T-helper 1 cell treated with Interleukin-12 subunit alpha and Interleukin-12 subunit beta and Interleukin-4 antibody, amounts not matched to agents 30 μg/mL and 1 μg/mL, for 36 hours (primary cell): ENCODE measurements around the gene WDR59.
"Not testable (repeated sequence)": the region's sequence is repeated elsewhere in the genome, so short reads cannot be mapped to it uniquely, and the experiment has no call there.

ENCODE experiments used
- H3K27ac Mint-ChIP-seq: one replicate; pipeline ENCODE4 v1.8.0; 2021; ENCODE audit warnings: mild to moderate bottlenecking, mixed read lengths
- H3K27me3 Mint-ChIP-seq: one replicate; pipeline ENCODE4 v1.8.0; 2021; ENCODE audit warnings: low read depth, mixed read lengths
- H3K36me3 Mint-ChIP-seq: one replicate; pipeline ENCODE4 v1.8.0; 2021; ENCODE audit warnings: low read depth, mixed read lengths
- H3K4me1 Mint-ChIP-seq: one replicate; pipeline ENCODE4 v1.8.0; 2021; ENCODE audit warnings: low read depth, mixed read lengths
- H3K4me3 Mint-ChIP-seq: one replicate; pipeline ENCODE4 v1.8.0; 2021; ENCODE audit warnings: mild to moderate bottlenecking, moderate library complexity, mixed read lengths
- H3K9me3 Mint-ChIP-seq: one replicate; pipeline ENCODE4 v1.8.0; 2021; ENCODE audit warnings: mixed read lengths

The WDR59 gene

DNA sequence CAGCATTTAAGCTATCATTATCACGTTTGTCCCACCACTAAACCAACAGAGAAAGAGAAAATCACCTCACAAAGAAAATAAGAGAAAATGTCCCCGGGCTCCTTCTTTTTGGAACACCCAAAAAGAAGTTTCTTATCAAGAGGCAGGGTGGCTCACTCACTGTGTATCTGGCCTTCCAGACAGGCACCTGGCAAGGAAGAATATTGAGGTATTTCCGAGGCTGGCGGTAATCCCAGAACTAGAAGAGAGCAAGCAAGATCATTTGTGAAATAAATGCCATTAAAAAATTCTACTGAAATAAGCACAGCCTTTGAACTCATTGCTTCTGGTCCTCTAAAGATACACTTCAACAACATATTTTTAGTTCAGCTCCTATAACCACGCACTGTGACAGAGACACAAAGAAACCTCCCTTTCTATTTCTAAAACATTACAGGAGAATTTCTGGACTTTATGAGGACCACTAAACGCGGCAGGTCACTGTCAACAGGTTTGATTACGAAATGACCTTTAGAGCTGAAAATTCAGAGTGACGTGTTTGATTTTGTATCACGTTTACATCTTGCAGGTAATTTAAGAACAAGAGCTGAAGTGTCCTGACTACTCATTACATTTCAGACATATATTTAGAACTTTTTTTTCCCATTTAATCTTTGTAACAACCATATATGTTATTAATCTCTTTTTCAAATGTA lies 61.0 kb downstream of the WDR59 start:
- Mint-ChIP-seq H3K4me1 (no peaks in the 10 kb centered on the region), H3K27me3 (no peaks in the 10 kb centered on the region), H3K36me3 (peaks cover 33% of the 10 kb centered on the region), H3K4me3 (no peak overlapping the region), H3K27ac (no peak overlapping the region), H3K9me3 (no peaks in the 10 kb centered on the region)

DNA sequence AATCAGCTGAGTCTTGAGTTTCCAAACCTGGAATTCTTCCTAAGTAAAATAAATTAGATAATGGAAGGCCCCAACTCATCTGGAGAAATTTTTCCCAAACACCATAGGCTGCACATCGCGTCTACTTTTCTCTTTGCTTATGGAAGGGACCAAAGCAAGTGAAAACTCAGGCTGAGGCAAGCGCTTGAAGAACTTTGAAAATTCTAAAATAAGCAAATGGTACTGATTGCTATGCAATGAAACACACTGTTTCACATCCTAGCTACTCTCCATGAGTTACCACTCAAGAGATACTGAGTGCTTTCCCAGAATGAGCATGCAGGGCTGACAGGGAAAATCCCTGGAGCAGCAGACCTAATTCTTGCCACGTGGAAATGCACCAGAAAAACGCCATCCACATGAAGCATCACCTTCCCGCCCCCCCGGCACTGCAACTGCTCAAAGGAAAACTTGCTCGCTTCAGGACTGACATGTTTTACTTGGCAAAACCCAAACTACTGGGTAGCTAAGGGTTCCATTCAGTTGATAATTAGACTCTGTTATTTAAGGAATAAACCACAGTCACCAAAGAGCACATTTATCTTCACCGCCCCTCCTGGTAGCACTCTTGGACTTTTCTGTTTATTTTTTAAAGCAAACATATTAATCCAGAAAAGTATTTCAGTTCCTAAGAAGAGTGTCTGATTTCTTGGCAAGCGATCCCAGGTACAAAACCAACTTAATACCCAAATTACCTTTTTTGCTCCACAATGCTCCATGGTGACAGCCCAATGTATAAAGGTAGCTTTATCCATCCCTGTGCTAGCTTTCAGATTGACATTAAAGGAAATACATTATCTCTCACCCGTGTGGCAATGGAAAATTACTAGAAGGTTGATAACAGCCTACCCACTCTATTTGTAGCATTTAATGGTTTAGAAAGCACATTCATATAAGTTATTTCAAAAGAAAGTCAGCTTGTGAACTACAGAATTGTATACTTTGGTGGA lies 62.5 kb downstream of the WDR59 start:
- H3K4me3 Mint-ChIP-seq, result no peak overlapping the region
- peaks cover 42% of the 10 kb centered on the region for H3K36me3 Mint-ChIP-seq
- H3K9me3 Mint-ChIP-seq, result no peaks in the 10 kb centered on the region
- H3K27ac Mint-ChIP-seq, result no peak overlapping the region
- H3K27me3 Mint-ChIP-seq, result no peaks in the 10 kb centered on the region
- no peaks in the 10 kb centered on the region for H3K4me1 Mint-ChIP-seq

DNA sequence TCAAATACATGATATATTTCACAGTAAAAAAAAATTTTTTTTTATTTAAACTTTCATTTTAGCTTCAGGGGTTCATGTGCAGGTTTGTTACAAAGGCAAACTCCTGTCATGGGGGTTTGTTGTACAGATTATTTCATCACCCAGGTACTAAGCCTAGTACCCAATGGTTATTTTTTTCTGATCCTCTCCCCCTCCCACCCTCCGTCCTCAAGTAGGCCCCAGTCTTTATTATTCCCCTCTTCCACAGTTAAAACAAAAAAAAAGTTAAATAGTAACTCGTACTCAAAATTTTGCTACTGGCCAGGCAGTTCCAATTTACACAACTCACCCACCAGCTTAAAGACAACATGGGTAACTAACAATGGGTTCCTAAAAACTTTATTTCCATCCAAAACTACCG lies 63.9 kb downstream of the WDR59 start:
- H3K27me3 Mint-ChIP-seq, result no peaks in the 10 kb centered on the region
- no peaks in the 10 kb centered on the region for H3K9me3 Mint-ChIP-seq
- H3K27ac Mint-ChIP-seq, result no peak overlapping the region
- H3K4me1 Mint-ChIP-seq, result no peaks in the 10 kb centered on the region
- H3K4me3 Mint-ChIP-seq, result no peak overlapping the region
- peaks cover 53% of the 10 kb centered on the region for H3K36me3 Mint-ChIP-seq

DNA sequence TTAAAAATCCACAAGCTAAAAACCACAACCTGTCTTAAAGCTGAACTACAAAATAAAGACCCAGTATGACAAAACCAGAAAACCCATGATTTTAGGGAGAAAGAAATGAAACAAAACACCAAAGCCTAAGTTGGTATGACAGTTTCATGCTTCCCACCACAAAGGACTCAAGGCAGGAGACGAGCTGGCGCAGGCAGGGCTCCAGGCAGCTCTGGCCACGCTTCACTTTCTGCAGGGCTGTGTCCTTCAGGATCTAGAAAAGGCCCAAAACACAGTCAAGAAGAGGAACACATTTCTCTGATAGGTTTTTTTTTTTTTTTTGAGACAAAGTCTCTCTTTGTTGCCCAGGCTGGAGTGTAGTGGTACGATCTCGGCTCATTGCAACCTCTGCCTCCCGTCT lies 75.3 kb downstream of the WDR59 start:
- Mint-ChIP-seq H3K36me3 (peaks cover 71% of the 10 kb centered on the region), H3K27ac (no peak overlapping the region), H3K27me3 (no peaks in the 10 kb centered on the region), H3K4me1 (no peaks in the 10 kb centered on the region), H3K4me3 (no peak overlapping the region), H3K9me3 (peaks cover 23% of the 10 kb centered on the region)

DNA sequence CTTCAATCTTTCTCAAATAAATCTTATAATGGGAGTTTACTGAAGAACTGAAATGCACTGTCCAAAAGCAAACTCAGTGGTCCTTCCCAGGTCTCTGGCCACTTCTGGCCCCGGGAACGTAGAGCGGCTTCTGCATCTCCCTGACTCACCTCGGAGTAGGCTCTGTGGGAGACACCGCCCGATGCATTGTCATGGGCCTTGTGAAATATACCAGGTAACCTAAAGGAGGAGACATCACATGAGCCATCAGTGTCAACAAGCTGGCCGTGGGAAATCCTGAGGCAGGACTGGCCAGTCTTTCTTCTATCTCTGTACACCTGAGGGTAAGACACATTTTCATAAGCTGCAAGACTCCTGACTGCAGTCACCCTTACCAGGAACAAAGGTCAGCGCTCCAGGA lies 76.2 kb downstream of the WDR59 start:
- Mint-ChIP-seq H3K9me3 (peaks cover 18% of the 10 kb centered on the region), H3K36me3 (peaks cover 66% of the 10 kb centered on the region)
- H3K4me3 Mint-ChIP-seq, H3K27me3 Mint-ChIP-seq, H3K27ac Mint-ChIP-seq, H3K4me1 Mint-ChIP-seq: not testable (repeated sequence)

DNA sequence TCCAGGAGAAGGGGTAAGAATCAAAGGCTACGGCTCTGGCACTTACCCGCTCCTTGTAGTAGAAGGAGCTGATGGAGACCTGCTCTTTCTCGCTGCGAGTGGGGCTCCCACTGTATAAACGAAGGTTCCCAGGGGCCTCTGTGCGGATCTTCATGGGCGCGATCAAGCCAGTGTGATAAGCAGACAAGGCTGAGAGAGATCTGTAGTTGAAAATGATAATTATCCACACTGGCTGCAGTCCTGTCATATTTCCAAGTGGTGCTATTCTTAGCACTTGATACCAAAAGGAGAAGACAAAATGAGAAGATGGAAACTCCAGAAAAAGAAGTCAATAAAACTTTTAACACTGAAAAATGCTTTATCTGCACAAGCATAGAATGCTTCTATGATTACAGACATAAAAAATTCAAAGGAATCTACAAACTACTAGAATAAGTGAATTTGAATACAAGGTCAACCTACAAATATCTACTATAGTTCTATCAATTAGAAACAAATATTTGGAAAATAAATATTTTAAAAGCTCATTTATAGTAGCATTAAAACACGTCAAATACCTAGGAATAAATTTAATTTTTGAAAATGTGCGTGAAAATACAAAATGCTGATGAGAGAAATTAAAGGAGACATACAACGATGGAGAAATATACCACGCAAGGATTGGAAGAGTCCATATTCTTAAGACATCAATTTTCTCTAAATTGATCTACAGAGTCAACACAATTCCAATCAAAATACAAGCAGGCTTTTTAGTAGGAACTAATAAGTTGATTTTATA lies 80.8 kb downstream of the WDR59 start:
- Mint-ChIP-seq H3K4me1 (no peaks in the 10 kb centered on the region), H3K4me3 (no peak overlapping the region), H3K36me3 (peaks cover 50% of the 10 kb centered on the region), H3K9me3 (no peaks in the 10 kb centered on the region), H3K27me3 (no peaks in the 10 kb centered on the region), H3K27ac (no peak overlapping the region)

DNA sequence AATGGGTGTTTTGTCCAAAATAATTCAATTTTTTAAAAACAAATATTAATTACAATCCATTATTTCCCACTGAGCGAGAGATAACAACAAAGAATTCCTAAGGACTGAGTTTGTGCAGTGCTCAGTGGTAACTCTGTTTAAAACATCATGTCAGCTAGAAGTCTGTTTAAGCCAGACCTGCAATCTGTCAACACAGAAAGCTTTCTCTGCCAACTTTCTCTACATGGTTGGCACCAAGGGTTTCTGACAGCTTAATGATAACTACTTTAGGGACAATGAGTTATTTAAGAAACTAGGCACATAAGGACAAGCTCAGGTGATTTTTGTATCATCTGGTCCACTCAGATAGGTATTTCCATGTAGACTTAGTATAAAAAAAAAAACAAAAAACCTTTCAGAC lies 81.8 kb downstream of the WDR59 start:
- Mint-ChIP-seq H3K4me1 (no peaks in the 10 kb centered on the region), H3K36me3 (peaks cover 53% of the 10 kb centered on the region)

DNA sequence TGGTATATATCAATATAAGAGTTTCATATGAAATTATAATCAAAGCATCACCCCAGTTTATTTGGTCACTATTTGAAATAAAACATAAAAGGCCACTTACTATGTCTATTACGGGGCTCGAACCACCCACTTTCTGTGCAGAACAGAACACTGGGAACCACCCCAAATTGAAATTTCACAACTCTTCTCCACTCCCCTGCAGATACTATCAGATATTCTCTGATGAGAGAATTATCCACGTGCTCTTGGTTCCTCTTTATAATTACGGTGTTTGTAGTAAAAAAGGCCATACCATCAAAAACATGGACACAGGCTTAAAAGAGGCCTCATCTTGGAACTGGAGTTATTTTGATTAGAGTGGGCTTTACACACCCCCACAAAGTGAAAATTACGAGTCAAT lies 82.8 kb downstream of the WDR59 start:
- H3K27me3 Mint-ChIP-seq, result no peaks in the 10 kb centered on the region
- no peaks in the 10 kb centered on the region for H3K9me3 Mint-ChIP-seq
- no peaks in the 10 kb centered on the region for H3K4me1 Mint-ChIP-seq
- no peak overlapping the region for H3K4me3 Mint-ChIP-seq
- no peak overlapping the region for H3K27ac Mint-ChIP-seq
- peaks cover 49% of the 10 kb centered on the region for H3K36me3 Mint-ChIP-seq

More for the DNA sequence above, 81.8 kb downstream of the WDR59 start:
- Mint-ChIP-seq H3K9me3 (no peaks in the 10 kb centered on the region), H3K27me3 (no peaks in the 10 kb centered on the region), H3K27ac (no peak overlapping the region), H3K4me3 (no peak overlapping the region)

DNA sequence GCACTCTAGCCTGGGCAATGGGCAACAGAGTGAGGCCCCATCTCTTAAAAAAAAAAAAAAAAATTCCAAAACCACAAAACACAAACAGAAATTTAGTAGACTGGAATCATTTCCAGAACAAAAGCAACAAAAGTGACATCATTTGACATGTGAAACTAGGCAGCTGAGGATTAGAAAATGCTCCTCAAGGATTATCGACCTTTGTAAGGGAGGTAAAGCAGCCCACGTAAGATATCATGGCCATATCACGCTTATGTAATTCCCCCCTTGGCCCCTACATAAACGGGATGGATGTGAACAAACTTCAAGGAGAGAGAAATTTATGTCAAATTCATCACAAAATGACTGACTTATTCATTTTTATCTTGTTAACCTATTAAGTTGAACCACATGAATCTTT lies 83.3 kb downstream of the WDR59 start:
- Mint-ChIP-seq H3K9me3 (no peaks in the 10 kb centered on the region), H3K4me1 (no peaks in the 10 kb centered on the region), H3K4me3 (no peak overlapping the region), H3K27ac (no peak overlapping the region), H3K36me3 (peaks cover 46% of the 10 kb centered on the region), H3K27me3 (no peaks in the 10 kb centered on the region)

DNA sequence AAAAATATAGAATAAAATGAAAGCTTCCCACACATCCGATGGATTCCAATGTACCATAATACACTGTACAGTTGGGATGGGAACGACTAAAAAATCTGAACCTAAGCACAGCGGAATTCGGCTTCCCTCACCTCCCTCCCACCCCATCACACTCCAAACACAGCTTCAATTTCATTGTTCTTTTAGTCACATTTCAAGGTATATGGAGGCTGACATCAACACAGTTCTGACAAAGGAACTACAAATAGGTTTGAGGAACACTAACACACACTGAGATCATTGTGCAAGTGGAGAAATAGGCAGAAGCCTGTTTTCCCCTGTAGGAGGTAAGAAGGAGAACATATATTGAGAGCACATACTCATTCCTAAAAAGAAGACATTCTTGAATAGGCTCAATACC lies 85.1 kb downstream of the WDR59 start:
- Mint-ChIP-seq H3K36me3 (peaks cover 44% of the 10 kb centered on the region), H3K4me1 (no peaks in the 10 kb centered on the region), H3K4me3 (no peak overlapping the region), H3K27ac (no peak overlapping the region), H3K27me3 (no peaks in the 10 kb centered on the region), H3K9me3 (no peaks in the 10 kb centered on the region)

DNA sequence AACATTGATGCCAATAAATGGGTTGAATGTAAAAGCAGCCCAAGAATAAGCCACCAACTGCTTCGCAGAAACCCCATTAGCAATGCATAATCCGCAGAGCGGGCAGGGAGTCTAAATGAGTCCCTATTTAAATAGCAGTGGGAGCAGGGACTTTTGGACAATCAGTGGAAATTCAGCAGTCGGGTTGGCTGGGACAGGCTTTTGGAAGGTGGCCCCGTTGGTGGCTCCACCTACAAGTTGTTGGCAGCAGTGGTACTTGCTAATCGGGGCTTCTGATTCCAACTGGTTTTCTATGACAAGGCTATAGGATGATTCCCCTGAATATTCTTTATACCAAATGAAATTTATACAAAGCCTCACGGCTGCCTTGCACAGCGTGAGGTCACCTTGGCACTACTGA lies 86.3 kb downstream of the WDR59 start:
- Mint-ChIP-seq H3K4me1 (no peaks in the 10 kb centered on the region), H3K4me3 (no peak overlapping the region), H3K9me3 (no peaks in the 10 kb centered on the region), H3K36me3 (peaks cover 39% of the 10 kb centered on the region), H3K27me3 (no peaks in the 10 kb centered on the region), H3K27ac (no peak overlapping the region)

DNA sequence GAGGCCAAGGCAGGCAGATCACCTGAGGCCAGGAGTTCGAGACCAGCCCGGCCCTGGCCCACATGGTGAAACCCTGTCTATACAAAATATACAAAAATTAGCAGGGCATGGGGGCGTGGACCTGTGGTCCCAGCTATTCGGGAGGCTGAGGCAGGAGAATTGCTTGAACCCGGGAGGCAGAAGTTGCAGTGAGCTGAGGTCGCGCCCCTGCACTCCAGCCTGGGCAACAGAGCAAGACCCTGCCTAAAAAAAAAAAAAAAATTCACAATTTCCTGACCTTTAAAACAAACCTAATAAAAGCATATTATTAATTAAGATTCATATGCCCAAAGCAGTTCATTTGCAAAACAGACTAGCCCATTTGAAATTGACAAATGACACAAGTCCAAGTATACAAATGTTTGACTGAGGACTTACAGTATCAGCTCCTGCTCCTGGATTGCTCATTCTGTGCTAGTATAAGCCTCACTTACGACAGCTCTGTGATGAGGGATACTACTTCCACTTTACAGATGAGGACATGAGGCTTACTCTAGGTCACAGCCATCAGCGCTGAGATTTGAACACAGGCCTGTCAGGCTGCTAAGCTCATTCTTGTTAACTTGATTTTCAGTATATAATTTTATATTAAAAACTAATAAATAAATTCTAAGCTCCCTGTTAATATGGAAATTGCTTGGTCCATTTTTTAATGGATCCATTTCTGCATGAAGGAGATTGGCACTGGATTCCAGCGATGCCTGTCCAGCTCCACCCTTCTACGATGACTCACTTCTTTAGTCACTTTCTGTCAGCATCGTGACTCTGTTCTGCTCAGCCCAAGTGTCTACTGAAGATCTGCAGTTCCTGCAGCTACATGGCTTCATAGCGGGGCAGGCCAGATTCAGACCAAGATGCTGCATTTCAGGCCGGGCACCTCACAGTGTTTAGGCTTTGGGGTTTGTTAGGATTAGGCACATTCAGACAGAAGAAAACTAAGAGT lies 88.2 kb downstream of the WDR59 start:
- H3K36me3 Mint-ChIP-seq, result peaks cover 34% of the 10 kb centered on the region
- no peak overlapping the region for H3K27ac Mint-ChIP-seq
- H3K27me3 Mint-ChIP-seq, result no peaks in the 10 kb centered on the region
- H3K4me3 Mint-ChIP-seq, result no peak overlapping the region
- no peaks in the 10 kb centered on the region for H3K9me3 Mint-ChIP-seq
- H3K4me1 Mint-ChIP-seq, result no peaks in the 10 kb centered on the region

DNA sequence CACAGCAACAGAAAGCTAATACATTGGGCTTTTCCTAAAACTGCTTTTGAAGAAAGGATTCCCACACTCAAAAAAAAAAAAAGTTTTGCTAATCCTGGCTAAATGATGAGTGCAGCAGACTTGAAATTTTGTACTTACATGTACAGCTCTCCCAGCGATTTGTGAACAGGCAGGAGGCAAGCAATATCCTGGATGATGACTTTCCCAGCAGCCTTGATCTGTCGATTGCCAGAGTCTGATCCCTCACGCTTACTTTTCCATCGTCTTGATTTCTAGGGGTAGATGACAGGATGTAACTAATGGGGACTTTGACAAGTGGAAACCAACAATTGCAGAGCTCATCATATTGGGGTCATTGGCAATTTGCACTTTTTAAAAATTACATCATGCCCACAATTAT lies 91.4 kb downstream of the WDR59 start:
- no peaks in the 10 kb centered on the region for H3K27me3 Mint-ChIP-seq
- H3K27ac Mint-ChIP-seq, result no peak overlapping the region
- H3K4me3 Mint-ChIP-seq, result no peak overlapping the region
- peaks cover 38% of the 10 kb centered on the region for H3K36me3 Mint-ChIP-seq
- H3K4me1 Mint-ChIP-seq, result peaks cover 4% of the 10 kb centered on the region
- H3K9me3 Mint-ChIP-seq, result no peaks in the 10 kb centered on the region
